ENCODE results near the gene LMAN2L.

DNA sequence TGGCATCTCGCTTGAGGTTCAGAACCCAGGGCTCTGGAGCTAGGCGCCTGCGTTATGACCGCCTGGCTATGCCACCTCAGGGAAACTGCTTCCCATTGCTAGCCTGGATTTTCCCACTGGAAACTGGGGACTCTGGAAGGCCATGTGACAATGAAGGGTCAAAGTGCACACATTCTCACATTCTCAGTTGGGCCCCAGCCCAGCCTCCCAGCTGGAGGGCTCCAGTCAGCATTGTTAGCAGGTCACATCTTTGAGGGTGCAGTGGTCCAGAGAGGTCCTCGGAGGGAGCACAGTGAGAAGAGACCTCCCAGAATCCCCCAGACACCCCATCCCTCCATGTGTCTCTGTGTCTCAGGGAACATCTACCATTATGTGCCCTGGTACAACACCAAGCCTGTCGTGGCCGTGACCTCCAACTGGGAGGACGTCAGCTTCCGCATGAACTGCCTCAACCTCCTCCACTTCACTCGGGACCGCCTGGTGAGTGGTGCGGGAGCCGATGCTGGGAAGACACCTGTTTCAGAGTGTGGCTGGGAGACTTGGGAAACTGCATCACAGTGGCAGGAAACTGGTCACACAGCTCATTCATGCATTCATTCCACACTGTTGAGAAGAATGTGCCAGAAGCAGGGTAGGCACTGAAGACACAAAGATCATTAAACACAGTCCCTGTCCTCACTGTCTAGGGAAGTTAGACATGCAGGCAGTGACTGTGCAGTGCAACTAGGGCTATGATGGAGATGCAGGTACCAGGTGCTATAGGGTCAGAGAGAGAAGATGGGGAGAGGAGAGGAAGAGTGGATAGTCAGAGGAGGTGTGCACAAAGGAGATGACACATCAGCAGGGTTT is 55.7 kb downstream of the LMAN2L start:
- no peak for TF ChIP-seq EZH2 (IDR thresholded peaks at IDR 0.05)
- no peak for TF ChIP-seq POLR2AphosphoS5 (IDR thresholded peaks at IDR 0.05; ENCODE audit: borderline replicate concordance, low read depth, low read length)

Measured in SK-N-MC (cell line).